HG03565 (cell line): ENCODE data around the gene DGLUCY.
"Not testable (repeated sequence)": the region's sequence is repeated elsewhere in the genome, so short reads cannot be mapped to it uniquely, and the experiment has no call there.

ENCODE experiments used
- ATAC-seq: cut with Tn5 transposase; IDR thresholded peaks from one replicate; pipeline ENCODE4 v1.9.1; 2021; ENCODE audit warnings: mild to moderate bottlenecking, moderate library complexity; ENCODE audit not compliant: unreplicated experiment

The DGLUCY gene

GRCh38 chr14:91232052-91232451, 118.2 kb downstream of the DGLUCY start:
- no peak for ATAC-seq

GRCh38 chr14:91232603-91233002, 118.7 kb downstream of the DGLUCY start:
- no peak for ATAC-seq

- ATAC-seq = no peak
Observed at GRCh38 chr14:91233936-91234790, 120.3 kb downstream of the DGLUCY start.

DNA sequence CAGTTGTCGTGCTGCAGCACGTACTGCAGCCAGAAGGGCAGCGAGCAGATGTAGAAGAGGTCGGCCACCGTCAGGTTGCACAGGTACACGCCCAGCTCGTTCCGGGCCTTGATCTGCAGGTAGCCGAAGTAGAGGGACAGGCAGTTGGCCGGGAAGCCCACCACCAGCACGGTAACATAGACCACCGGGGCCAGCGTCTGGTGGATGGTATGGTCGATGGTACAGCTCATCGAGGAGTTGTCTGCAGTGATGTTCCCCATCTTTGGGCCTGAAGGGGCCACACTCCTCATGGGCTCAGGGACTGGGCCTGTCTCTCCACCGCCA, 120.9 kb downstream of the DGLUCY start:
- ATAC-seq = no peak

DNA sequence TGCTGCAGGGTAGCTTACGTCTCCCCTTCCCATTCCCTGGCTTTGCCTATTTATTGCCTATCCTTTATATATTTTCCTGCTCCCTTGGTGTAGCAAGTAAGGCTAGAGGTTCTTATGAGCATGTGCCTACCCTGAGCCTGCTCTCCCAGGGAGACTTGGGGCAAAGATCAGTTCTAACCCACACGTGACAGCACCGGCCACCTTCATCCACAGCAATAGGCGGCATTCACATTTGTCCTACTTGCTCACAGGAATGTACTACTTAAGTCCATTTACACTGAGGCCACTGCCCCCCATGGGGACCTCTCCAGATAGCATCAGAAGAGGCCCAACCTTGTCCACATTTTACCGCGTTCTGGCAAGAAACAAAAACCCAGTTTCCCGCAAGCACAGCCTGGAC, 122.0 kb downstream of the DGLUCY start:
- no peak for ATAC-seq

DNA sequence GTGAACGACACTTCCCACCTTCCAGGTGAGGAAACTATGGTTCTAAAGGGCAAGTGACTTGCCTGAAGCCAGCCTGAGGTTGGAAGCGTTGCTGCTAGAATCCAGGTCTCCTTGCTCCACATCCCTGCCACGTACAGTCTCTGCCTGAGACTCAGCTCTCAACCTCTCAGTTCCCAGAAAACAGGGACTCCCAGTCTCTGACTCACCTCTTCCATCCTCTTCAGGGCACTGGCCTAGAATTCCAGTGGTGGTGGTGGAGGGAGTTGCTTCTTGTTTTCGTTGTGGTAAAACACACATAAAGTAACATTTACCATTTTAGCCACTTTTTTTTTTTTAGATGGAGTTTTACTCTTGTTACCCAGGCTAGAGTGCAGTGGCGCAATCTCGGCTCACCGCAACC, 123.3 kb downstream of the DGLUCY start:
- no peak for ATAC-seq

DNA sequence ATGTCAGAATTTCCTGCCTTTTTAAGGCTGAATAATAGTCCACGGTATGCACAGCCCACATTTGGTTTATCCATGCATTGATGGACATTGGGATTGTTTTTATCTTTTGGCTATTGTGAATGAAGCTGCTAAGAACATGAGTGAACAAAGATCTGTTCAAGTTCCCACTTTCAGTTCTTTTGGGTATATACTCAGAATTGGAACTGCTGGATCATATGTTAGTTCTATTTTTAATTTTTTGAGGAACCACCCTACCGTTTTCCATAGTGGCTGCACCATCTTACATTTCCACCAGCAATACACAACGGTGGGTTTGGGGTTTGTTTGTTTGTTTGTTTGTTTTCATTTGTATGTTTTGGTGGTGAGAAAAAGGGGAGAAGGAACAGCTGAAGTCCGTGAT, 124.2 kb downstream of the DGLUCY start:
- no peak for ATAC-seq

- ATAC-seq = no peak
Observed at GRCh38 chr14:91238661-91239060, 124.8 kb downstream of the DGLUCY start.

DNA sequence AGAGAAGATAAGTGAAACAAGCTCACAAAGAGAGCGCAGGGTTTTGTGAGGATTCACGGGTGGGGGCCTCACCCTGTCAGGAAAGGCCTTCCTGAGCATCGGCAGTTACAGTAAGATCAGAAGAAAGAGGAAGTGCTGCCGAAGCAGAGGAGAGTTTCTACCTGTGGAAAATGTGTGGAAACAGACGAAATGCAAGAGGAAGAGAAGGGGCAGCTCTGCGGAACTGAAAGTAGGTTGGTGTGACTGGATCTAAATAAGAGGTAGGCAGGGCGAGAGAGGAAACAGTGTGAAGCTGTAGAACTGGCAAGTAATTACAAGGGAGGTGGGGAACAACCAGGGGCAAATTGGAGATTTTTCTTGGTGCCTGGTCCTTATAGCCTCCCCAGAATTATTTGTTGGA, 128.0 kb downstream of the DGLUCY start:
- ATAC-seq = peak; percentile 62

DNA sequence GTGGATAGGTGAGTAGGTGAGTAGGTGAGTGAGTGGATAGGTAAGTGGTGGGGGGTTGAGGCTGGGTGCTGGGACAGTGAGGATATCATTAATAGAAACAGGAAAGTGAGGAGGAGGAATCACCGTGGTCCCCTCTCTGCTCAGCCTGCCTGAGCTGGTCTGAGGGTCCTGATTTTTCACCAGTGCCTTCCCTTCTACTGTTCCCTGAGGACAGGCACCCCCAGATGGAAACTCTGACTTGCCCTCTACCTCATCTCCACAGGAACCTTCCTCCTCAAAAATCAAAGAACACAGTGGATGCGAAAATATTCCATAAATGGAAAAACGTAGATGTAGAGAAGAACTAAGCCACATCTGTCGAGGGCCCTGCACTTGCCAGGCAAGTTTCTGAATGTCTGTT, 128.8 kb downstream of the DGLUCY start:
- ATAC-seq = no peak

- no peak for ATAC-seq
Observed at GRCh38 chr14:91243074-91243471, 129.2 kb downstream of the DGLUCY start.

DNA sequence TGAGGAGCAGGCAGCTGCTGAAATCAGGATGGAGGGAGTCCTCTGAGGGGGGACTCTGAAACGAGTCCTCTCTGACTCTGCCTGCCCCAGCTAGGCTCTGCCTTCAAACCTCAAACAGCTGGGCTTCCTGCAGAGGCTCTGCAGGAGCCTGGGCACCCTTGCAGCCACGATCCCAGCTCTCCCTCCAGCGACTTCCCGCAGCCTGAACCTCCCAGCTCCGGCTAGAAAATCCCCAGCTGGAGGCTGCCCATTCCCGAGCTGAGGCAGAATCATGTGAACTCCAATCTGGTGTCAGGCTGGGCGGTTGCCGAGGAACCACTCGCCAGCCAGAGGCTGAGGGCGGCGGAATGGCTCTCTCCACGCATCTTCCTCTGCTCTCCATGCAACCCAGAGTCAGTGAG, 130.6 kb downstream of the DGLUCY start, which contains the start of gene GPR68:
Gene GPR68, minus strand, starts transcription at position 204 of the 401 bp plus-strand sequence. CDS start 9,654 bp downstream, outside the sequence.
- ATAC-seq = no peak

- no peak for ATAC-seq
Observed at GRCh38 chr14:91245029-91245428, 131.2 kb downstream of the DGLUCY start.

DNA sequence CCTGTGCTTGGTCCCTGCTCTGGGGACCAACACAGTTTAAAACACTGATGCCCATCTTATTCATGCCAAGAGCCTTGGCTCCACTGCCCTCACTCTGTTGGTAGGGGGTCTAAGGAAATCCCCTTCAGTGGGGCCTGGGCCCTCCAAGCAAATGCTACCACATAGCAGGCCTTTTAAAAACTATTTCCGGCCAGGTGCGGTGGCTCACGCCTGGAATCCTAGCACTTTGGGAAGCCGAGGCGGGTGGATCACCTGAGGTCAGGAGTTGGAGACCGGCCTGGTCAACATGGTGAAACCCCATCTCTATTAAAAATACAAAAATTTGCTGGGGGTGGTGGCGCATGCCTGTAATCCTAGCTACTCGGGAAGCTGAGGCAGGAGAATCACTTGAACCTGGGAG, 131.7 kb downstream of the DGLUCY start:
- ATAC-seq = not testable (repeated sequence)

DNA sequence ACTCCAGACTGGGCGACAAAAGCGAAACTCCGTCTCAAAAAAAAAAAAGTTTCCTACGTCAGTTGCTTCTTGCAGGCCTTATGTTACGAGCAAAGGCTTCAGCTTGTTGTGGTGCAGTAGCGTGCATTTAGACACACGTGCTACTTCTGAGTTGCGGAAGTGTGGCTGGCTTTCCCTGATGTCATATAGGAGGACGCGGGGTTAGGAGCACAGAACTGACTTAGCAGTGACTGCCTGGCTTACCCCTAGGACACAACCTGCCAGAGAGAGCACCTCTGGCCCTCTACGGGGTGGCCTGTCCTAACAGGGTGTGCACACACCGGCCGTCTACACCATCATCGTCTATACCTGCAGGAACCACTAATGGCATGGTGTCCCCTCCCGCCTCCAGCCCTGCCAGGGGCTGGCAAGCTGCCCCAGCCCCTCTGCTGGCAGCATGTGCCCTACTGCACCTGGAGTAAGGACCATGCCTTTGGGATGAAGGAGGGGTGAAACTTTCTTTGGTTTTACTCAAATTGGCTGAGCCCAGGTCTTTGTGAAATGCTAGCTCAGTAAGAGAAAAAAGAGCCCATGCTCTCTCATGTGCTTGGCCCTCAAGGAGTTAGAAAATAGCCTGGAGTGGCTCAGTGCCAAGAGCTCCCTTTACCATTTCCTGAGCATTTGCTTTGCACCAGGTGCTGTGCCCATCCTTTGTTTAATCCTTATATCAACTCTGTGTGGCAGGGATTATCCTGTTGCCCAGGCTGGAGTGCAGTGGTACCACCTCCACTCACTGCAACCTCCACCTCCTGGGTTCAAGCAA, 132.4 kb downstream of the DGLUCY start:
- no peak for ATAC-seq

- ATAC-seq = peak; percentile 83
Observed at GRCh38 chr14:91249841-91250616, 136.2 kb downstream of the DGLUCY start.

DNA sequence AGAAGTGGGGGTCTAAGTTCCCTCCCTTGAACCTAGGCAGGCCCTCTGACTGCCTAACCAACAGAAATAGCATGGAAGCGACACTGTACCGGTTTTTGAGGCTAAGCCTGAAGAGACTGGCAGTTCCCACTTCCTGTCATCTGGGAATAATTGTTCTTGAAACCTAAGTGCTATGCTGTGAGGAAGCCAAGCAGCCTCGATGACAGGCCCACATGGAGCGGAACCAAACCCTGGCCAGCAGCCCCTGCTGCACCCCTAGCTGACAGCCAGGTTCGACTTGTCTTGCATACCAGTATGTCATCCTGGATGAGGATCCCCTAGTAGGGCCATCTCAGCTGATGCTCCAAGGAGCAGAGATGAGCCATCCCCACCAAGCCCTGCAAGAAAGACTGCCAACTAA, 137.0 kb downstream of the DGLUCY start:
- no peak for ATAC-seq

GRCh38 chr14:91252871-91253794, 139.3 kb downstream of the DGLUCY start:
- no peak for ATAC-seq

GRCh38 chr14:91253795-91254323, 140.0 kb downstream of the DGLUCY start:
- ATAC-seq = no peak

- ATAC-seq = no peak
Observed at GRCh38 chr14:91254461-91254860, 140.6 kb downstream of the DGLUCY start.
